ENCODE measurements around the gene AFDN.

AFDN gene

GRCh38 chr6:167848783-167849182 lies 22.1 kb downstream of the AFDN start:
- H3K36me3 ChIP-seq (ENCODE audit: insufficient read depth, low read length), result no peaks in the 10 kb centered on the region
- H3K4me2 ChIP-seq (ENCODE audit: low read length), result no peak overlapping the region
- no peaks in the 10 kb centered on the region for H3K9me3 ChIP-seq (replicated peaks; ENCODE audit: low read length)
- H3K27me3 ChIP-seq (ENCODE audit: control insufficient read depth, insufficient read depth, low read length), result no peaks in the 10 kb centered on the region
- no peak overlapping the region for H3K9ac ChIP-seq (ENCODE audit: low read depth, low read length)
- peaks cover 8% of the 10 kb centered on the region for H3K4me1 ChIP-seq (ENCODE audit: control insufficient read depth, insufficient read depth, low read length)
- H3K4me3 ChIP-seq (ENCODE audit: low read length), result no peak overlapping the region

GRCh38 chr6:167849846-167850459 lies 23.2 kb downstream of the AFDN start:
- Histone ChIP-seq H3K9ac (ENCODE audit: low read depth, low read length) (no peak overlapping the region), H3K4me3 (ENCODE audit: low read length) (no peak overlapping the region)

GRCh38 chr6:167850782-167851181 lies 24.1 kb downstream of the AFDN start:
- peaks cover 17% of the 10 kb centered on the region for H3K4me1 ChIP-seq (ENCODE audit: control insufficient read depth, insufficient read depth, low read length)
- no peaks in the 10 kb centered on the region for H3K27me3 ChIP-seq (ENCODE audit: control insufficient read depth, insufficient read depth, low read length)
- H3K36me3 ChIP-seq (ENCODE audit: insufficient read depth, low read length), result no peaks in the 10 kb centered on the region
- H3K9me3 ChIP-seq (replicated peaks; ENCODE audit: low read length), result no peaks in the 10 kb centered on the region
- H3K4me2 ChIP-seq (ENCODE audit: low read length), result no peak overlapping the region
- no peak overlapping the region for H3K9ac ChIP-seq (ENCODE audit: low read depth, low read length)
- no peak overlapping the region for H3K4me3 ChIP-seq (ENCODE audit: low read length)

More at GRCh38 chr6:167849846-167850459, 23.2 kb downstream of the AFDN start:
- Histone ChIP-seq H3K4me2 (ENCODE audit: low read length) (peak overlapping the region; percentile 10), H3K4me1 (ENCODE audit: control insufficient read depth, insufficient read depth, low read length) (peaks cover 9% of the 10 kb centered on the region), H3K9me3 (replicated peaks; ENCODE audit: low read length) (no peaks in the 10 kb centered on the region), H3K27me3 (ENCODE audit: control insufficient read depth, insufficient read depth, low read length) (no peaks in the 10 kb centered on the region), H3K36me3 (ENCODE audit: insufficient read depth, low read length) (no peaks in the 10 kb centered on the region)

DNA sequence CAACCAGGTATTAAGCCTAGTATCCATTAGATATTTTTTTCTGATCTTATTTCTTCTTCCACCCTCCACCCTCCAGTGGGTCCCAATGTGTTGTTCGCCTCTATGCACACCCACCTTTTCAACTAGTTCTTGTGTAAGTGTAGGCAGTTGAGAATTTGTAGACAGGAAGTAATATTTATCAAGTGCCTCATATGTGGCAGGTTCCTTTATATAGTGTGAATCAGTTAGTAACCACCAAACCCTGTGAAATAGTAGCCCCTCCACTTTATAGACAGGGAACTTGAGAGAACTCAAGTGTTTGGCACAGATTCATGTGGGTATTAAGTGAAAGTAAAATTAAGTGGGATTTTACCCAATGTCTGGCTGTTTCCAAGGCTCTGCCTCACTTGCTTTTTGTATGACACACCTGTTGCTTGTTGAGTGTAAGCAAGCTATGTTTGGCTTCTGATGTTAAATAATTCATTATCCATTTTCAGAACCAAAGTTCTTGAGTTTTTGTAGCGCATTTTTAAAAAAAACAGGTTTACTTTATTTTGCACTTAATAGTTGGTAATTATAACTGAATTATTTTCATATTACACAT lies 24.8 kb downstream of the AFDN start:
- Histone ChIP-seq H3K27me3 (ENCODE audit: control insufficient read depth, insufficient read depth, low read length) (no peaks in the 10 kb centered on the region), H3K9me3 (replicated peaks; ENCODE audit: low read length) (no peaks in the 10 kb centered on the region), H3K9ac (ENCODE audit: low read depth, low read length) (no peak overlapping the region), H3K4me1 (ENCODE audit: control insufficient read depth, insufficient read depth, low read length) (peaks cover 22% of the 10 kb centered on the region), H3K36me3 (ENCODE audit: insufficient read depth, low read length) (no peaks in the 10 kb centered on the region), H3K4me3 (ENCODE audit: low read length) (no peak overlapping the region), H3K4me2 (ENCODE audit: low read length) (no peak overlapping the region)

GRCh38 chr6:167855825-167856425 lies 29.2 kb downstream of the AFDN start:
- H3K4me2 ChIP-seq (ENCODE audit: low read length), result peak overlapping the region; percentile 70
- no peaks in the 10 kb centered on the region for H3K36me3 ChIP-seq (ENCODE audit: insufficient read depth, low read length)
- peak overlapping the region; percentile 68 for H3K9ac ChIP-seq (ENCODE audit: low read depth, low read length)
- no peaks in the 10 kb centered on the region for H3K27me3 ChIP-seq (ENCODE audit: control insufficient read depth, insufficient read depth, low read length)
- H3K9me3 ChIP-seq (replicated peaks; ENCODE audit: low read length), result no peaks in the 10 kb centered on the region
- no peak overlapping the region for H3K4me3 ChIP-seq (ENCODE audit: low read length)
- H3K4me1 ChIP-seq (ENCODE audit: control insufficient read depth, insufficient read depth, low read length), result peaks cover 35% of the 10 kb centered on the region

DNA sequence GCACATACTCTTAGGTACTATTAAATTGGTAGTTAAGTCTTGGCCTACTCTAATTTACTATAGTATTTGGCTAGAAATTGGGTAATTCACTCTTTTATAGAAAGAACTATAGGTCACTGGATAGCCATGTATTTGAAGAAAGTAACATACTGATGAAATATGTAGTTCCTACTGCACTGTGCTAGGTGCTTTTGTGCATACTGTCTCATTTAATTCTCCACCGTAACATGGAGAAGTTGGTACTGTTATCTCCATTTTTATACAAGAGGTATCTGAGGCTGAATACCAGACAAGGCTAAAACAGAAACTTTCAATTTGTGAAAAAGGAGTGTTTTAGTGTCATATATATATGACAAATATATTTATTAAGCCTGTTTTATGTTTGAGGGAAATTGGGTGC lies 29.8 kb downstream of the AFDN start:
- no peaks in the 10 kb centered on the region for H3K27me3 ChIP-seq (ENCODE audit: control insufficient read depth, insufficient read depth, low read length)
- H3K36me3 ChIP-seq (ENCODE audit: insufficient read depth, low read length), result no peaks in the 10 kb centered on the region
- H3K4me2 ChIP-seq (ENCODE audit: low read length), result peak overlapping the region; percentile 26
- no peak overlapping the region for H3K4me3 ChIP-seq (ENCODE audit: low read length)
- H3K4me1 ChIP-seq (ENCODE audit: control insufficient read depth, insufficient read depth, low read length), result peaks cover 35% of the 10 kb centered on the region
- no peaks in the 10 kb centered on the region for H3K9me3 ChIP-seq (replicated peaks; ENCODE audit: low read length)
- no peak overlapping the region for H3K9ac ChIP-seq (ENCODE audit: low read depth, low read length)

DNA sequence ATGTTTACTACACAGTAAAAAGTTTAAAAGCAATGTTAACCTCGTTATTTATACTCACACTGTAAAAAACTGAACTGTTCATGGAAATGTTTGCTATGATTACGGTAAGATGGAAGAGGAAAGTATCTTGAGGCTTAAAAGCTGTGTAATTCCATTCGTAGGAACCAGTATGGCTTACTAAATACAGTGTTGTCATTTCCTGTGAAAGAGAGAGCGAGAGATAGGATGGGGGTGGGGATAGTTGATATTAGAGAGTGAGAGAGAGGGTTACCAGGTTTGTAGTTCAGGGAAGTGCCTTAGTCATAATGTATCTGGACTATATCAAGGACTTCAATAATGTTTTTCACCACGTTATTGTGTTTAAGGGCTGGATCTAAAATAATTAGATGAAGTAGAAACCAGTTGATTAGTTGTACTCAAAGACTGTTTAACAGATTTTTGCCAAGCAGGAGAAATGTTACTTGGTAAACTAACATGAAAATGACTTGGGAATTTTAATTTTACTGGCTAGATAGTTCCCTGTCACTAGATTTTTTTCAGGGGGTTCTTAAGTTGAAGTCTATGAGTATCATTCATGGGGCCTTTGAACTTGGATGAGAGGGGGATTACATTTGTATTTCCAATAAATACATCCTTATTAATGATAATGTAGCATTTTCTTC lies 30.4 kb downstream of the AFDN start:
- H3K27me3 ChIP-seq (ENCODE audit: control insufficient read depth, insufficient read depth, low read length), result no peaks in the 10 kb centered on the region
- no peak overlapping the region for H3K4me3 ChIP-seq (ENCODE audit: low read length)
- peaks cover 35% of the 10 kb centered on the region for H3K4me1 ChIP-seq (ENCODE audit: control insufficient read depth, insufficient read depth, low read length)
- no peak overlapping the region for H3K4me2 ChIP-seq (ENCODE audit: low read length)
- H3K9ac ChIP-seq (ENCODE audit: low read depth, low read length), result no peak overlapping the region
- H3K9me3 ChIP-seq (replicated peaks; ENCODE audit: low read length), result no peaks in the 10 kb centered on the region
- no peaks in the 10 kb centered on the region for H3K36me3 ChIP-seq (ENCODE audit: insufficient read depth, low read length)

DNA sequence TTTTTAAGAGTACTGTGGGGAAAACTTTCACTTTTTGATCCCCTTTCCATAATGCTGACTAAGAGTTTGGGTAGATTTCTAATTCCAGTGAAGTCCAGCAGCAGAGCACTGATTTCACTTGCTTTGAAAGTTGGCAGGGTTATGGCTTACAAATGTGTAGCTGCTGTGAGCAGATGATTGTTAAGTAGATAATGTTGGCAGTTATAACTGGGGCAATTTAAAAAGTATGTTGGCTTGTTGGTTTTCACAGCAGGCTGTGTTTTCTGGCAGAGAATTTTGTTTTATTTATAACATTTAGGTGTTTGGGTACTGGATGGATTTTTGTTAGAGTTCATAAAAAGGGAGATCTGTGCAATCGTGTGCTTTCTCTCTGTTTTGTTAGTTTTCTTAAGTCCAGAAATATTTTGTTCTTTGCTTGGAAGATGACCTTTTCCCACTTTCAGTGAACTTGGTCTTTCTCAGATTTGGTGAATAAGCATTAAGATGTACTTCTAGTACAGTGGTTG lies 31.4 kb downstream of the AFDN start:
- Histone ChIP-seq H3K4me3 (ENCODE audit: low read length) (no peak overlapping the region), H3K9ac (ENCODE audit: low read depth, low read length) (no peak overlapping the region), H3K36me3 (ENCODE audit: insufficient read depth, low read length) (no peaks in the 10 kb centered on the region), H3K4me2 (ENCODE audit: low read length) (peak overlapping the region; percentile 30), H3K27me3 (ENCODE audit: control insufficient read depth, insufficient read depth, low read length) (no peaks in the 10 kb centered on the region), H3K4me1 (ENCODE audit: control insufficient read depth, insufficient read depth, low read length) (peaks cover 35% of the 10 kb centered on the region), H3K9me3 (replicated peaks; ENCODE audit: low read length) (no peaks in the 10 kb centered on the region)

DNA sequence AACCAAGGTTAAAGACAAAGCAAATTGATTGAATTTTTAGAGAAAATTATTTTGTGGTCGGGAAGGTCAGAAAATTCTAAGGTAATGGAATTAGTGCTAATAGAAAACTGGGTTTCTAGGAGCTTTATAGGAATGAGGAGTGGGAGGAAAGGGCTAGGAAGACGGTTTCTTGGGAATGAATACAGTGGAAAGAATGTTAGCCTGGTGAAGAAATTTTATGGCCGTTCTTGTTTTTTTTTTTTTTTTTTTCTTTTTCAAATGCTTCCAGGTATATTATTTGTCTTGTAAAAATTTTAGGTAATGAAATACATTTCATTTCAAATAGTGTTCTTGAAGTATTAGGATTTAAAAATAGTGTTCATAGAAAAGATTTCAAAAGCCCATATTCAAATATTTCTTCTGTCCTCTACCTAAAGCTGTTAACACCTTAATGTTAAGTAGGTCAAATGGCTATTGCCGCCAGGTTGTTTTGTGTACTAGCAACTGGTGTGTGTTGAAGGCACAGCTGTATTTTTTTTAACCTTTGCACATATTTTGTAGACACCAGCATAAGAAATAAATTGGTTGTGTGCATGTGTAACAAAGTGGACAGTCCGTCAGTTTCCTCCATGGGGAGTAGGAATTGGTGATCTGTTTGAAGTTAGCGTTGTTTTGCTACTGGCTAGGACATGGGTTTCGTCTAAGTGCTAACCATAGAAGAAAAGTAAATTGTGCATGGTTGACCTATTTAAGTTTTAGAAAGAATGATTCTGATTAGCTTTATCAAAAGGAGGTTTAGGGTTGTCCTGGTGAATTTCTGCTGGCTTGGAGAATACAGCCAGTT lies 32.3 kb downstream of the AFDN start:
- H3K4me1 ChIP-seq (ENCODE audit: control insufficient read depth, insufficient read depth, low read length), result peaks cover 35% of the 10 kb centered on the region
- H3K9me3 ChIP-seq (replicated peaks; ENCODE audit: low read length), result no peaks in the 10 kb centered on the region
- H3K9ac ChIP-seq (ENCODE audit: low read depth, low read length), result no peak overlapping the region
- no peaks in the 10 kb centered on the region for H3K36me3 ChIP-seq (ENCODE audit: insufficient read depth, low read length)
- H3K27me3 ChIP-seq (ENCODE audit: control insufficient read depth, insufficient read depth, low read length), result no peaks in the 10 kb centered on the region
- H3K4me2 ChIP-seq (ENCODE audit: low read length), result peak overlapping the region; percentile 30
- H3K4me3 ChIP-seq (ENCODE audit: low read length), result no peak overlapping the region

DNA sequence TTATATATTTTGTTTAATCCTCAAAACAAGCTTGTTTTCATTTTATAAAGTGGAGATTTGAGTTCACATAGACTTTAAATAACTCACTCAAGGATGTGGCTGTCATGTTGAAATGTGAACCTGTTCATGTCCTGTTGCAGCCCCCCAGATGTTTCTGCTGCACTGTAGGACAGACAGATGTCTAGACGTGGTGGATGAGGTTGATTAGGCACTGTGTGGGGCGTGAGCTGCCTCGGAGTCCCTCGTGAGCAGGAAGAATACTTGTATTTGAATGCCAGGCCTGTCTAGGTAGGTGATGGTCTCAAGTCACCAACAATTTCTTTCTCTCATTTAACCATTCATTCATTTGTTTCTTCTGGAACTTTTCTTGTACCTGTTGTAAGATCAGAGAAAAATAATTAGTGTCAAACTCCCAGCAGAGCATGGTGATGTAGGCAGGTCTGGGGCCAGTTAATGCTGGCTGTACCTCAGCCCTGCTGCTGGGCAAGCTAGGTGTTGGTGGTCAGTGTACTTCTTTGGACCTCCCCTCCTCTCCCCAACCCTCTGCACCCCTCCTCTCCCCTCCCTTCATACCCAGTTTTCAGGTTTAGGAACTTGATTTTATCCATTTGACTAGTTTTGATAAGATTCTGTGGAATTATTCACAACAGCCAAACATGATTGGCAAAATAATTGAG lies 34.0 kb downstream of the AFDN start:
- no peaks in the 10 kb centered on the region for H3K27me3 ChIP-seq (ENCODE audit: control insufficient read depth, insufficient read depth, low read length)
- no peak overlapping the region for H3K4me3 ChIP-seq (ENCODE audit: low read length)
- H3K4me2 ChIP-seq (ENCODE audit: low read length), result no peak overlapping the region
- peaks cover 27% of the 10 kb centered on the region for H3K4me1 ChIP-seq (ENCODE audit: control insufficient read depth, insufficient read depth, low read length)
- no peaks in the 10 kb centered on the region for H3K36me3 ChIP-seq (ENCODE audit: insufficient read depth, low read length)
- H3K9ac ChIP-seq (ENCODE audit: low read depth, low read length), result no peak overlapping the region
- no peaks in the 10 kb centered on the region for H3K9me3 ChIP-seq (replicated peaks; ENCODE audit: low read length)
